ENCODE measurements around the gene PCDHB16.
"Not testable (repeated sequence)": the region's sequence is repeated elsewhere in the genome, so short reads cannot be mapped to it uniquely, and the experiment has no call there.

DNA sequence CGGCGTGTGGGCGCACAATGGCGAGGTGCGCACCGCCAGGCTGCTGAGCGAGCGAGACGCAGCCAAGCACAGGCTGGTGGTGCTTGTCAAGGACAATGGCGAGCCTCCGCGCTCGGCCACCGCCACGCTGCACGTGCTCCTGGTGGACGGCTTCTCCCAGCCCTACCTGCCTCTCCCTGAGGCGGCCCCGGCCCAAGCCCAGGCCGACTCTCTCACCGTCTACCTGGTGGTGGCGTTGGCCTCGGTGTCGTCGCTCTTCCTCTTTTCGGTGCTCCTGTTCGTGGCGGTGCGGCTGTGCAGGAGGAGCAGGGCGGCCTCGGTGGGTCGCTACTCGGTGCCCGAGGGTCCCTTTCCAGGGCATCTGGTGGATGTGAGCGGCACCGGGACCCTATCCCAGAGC, 30.1 kb upstream of the PCDHB16 start:
- TF ChIP-seq, protein P1, sequence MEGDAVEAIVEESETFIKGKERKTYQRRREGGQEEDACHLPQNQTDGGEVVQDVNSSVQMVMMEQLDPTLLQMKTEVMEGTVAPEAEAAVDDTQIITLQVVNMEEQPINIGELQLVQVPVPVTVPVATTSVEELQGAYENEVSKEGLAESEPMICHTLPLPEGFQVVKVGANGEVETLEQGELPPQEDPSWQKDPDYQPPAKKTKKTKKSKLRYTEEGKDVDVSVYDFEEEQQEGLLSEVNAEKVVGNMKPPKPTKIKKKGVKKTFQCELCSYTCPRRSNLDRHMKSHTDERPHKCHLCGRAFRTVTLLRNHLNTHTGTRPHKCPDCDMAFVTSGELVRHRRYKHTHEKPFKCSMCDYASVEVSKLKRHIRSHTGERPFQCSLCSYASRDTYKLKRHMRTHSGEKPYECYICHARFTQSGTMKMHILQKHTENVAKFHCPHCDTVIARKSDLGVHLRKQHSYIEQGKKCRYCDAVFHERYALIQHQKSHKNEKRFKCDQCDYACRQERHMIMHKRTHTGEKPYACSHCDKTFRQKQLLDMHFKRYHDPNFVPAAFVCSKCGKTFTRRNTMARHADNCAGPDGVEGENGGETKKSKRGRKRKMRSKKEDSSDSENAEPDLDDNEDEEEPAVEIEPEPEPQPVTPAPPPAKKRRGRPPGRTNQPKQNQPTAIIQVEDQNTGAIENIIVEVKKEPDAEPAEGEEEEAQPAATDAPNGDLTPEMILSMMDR (conservative IDR thresholded peaks at IDR 0.05) = not testable (repeated sequence)
- not testable (repeated sequence) for TF ChIP-seq EZH2 (IDR thresholded peaks at IDR 0.05; ENCODE audit: low read depth)

Measured in PC-9 (cell line).